Endothelial cell of umbilical vein (primary cell): Measurements from ENCODE around the gene GADD45GIP1. TPM values are rescaled to one million over a fixed set of nuclear protein-coding genes. Genes with fewer than 3 reads are reported as not detected.

Experiments
- BruUV-seq: library from RNA; stranded (reverse); fragments of 400-500 nt; replicated peaks from 2 replicates; lab custom pipeline; 2021; lab: Mats Ljungman, UMichigan
- CTCF ChIA-PET: fragments of 300-600, 350-600 bp; sonication (Branson Sonifier 250); formaldehyde crosslinking; loops from one replicate; lab custom pipeline; 2021; ENCODE audit warnings: antibody characterized with exemption, inconsistent platforms; lab: Charles Lee
- POLR2A ChIA-PET: fragments of 300-600, 350-600 bp; sonication (Branson Sonifier 250); formaldehyde crosslinking; loops from one replicate; lab custom pipeline; 2021; ENCODE audit warnings: antibody characterized with exemption, inconsistent platforms; lab: Charles Lee
- DNase-seq: peaks from one replicate; pipeline ENCODE4 v3.0.0-alpha.2; 2011; ENCODE audit warnings: low read depth, low spot score
- FAIRE-seq: peaks from 2 replicates; lab custom pipeline; 2011; peaks lifted over from hg19 to GRCh38; lab: Jason Lieb, UNC
- H2AFZ ChIP-seq: 2 replicates; pipeline ENCODE4 v1.6.0; 2012; ENCODE audit warnings: low read depth, low read length, control low read depth, inconsistent platforms
- H3K27ac ChIP-seq: 2 replicates; pipeline ENCODE4 v1.5.1; 2011; ENCODE audit warnings: low read depth, mild to moderate bottlenecking, control low read depth, low read length, moderate library complexity; ENCODE audit not compliant: insufficient read depth
- H3K27me3 ChIP-seq, 2 experiments: 2 replicates each; pipeline versions ENCODE4 v1.6.0 to v1.6.1; 2011; ENCODE audit warnings: low read length in 2 of 2, mixed read lengths in 1 of 2; ENCODE audit not compliant: control insufficient read depth in 2 of 2, insufficient read depth in 2 of 2
- H3K36me3 ChIP-seq, 2 experiments: 2 replicates in 1 of 2; 3 replicates in 1 of 2; pipeline ENCODE4 v1.5.1; 2011; ENCODE audit warnings: low read length in 2 of 2, mild to moderate bottlenecking in 1 of 2, moderate library complexity in 1 of 2; ENCODE audit not compliant: control insufficient read depth in 2 of 2, insufficient read depth in 2 of 2; ENCODE audit errors: extremely low read depth in 1 of 2
- H3K4me1 ChIP-seq: 3 replicates; pipeline ENCODE4 v1.5.1; 2011; ENCODE audit warnings: mild to moderate bottlenecking, low read length; ENCODE audit not compliant: control insufficient read depth, insufficient read depth; ENCODE audit errors: extremely low read depth
- H3K4me2 ChIP-seq: 2 replicates; pipeline ENCODE4 v1.6.1; 2011; ENCODE audit warnings: low read length, control low read depth, mixed read lengths; ENCODE audit not compliant: insufficient read depth
- H3K4me3 ChIP-seq, 3 experiments: fragments of 200-600 bp in 1 of 3; sonication (generic), shearing (Covaris generic) in 1 of 3; replicated peaks in 1 of 3; 2 replicates each; pipeline ENCODE4 v1.5.1; 2011 to 2016; ENCODE audit warnings: control low read depth in 3 of 3, low read length in 3 of 3, mild to moderate bottlenecking in 2 of 3, inconsistent platforms in 1 of 3, low read depth in 1 of 3, moderate library complexity in 1 of 3; ENCODE audit not compliant: insufficient read depth in 1 of 3
- H3K79me2 ChIP-seq: 2 replicates; pipeline ENCODE4 v1.6.0; 2012; ENCODE audit warnings: low read length, inconsistent platforms; ENCODE audit not compliant: control insufficient read depth, insufficient read depth
- H3K9ac ChIP-seq: replicated peaks from 2 replicates; pipeline ENCODE3; 2011; ENCODE audit warnings: low read length, control low read depth; ENCODE audit not compliant: insufficient read depth; ENCODE audit errors: extremely low read depth
- H3K9me1 ChIP-seq: replicated peaks from 3 replicates; pipeline ENCODE4 v1.6.0; 2011; ENCODE audit warnings: mild to moderate bottlenecking, low read length; ENCODE audit not compliant: control insufficient read depth, insufficient read depth; ENCODE audit errors: extremely low read depth
- H3K9me3 ChIP-seq: replicated peaks from 2 replicates; pipeline ENCODE4 v1.5.1; 2012; ENCODE audit warnings: low read length, inconsistent platforms; ENCODE audit not compliant: control insufficient read depth, insufficient read depth
- H4K20me1 ChIP-seq: replicated peaks from 2 replicates; pipeline ENCODE3; 2011; ENCODE audit warnings: mild to moderate bottlenecking, low read length; ENCODE audit not compliant: control insufficient read depth, insufficient read depth; ENCODE audit errors: extremely low read depth
- EZH2 ChIP-seq: IDR thresholded peaks from 2 replicates; pipeline ENCODE4 v1.6.1; 2012; ENCODE audit warnings: borderline replicate concordance, low read depth, mild to moderate bottlenecking, moderate library complexity, low read length, inconsistent platforms; ENCODE audit not compliant: severe bottlenecking
- FOS ChIP-seq: IDR thresholded peaks from 2 replicates; pipeline ENCODE4 v1.6.1; 2011; ENCODE audit warnings: mild to moderate bottlenecking, low read length, moderate library complexity, borderline replicate concordance; ENCODE audit not compliant: insufficient read depth
- GATA2 ChIP-seq: IDR thresholded peaks from 2 replicates; pipeline ENCODE4 v1.7.0; 2011; ENCODE audit warnings: low read depth, mild to moderate bottlenecking, moderate library complexity, mixed read lengths, low read length; ENCODE audit not compliant: insufficient read length, insufficient read depth
- JUN ChIP-seq: IDR thresholded peaks from 2 replicates; pipeline ENCODE4 v1.6.1; 2011; ENCODE audit warnings: borderline replicate concordance, low read depth; ENCODE audit not compliant: insufficient read length, insufficient read depth
- MYC ChIP-seq: IDR thresholded peaks from one replicate; pipeline ENCODE4 v1.6.1; 2011; ENCODE audit warnings: mild to moderate bottlenecking, low read depth, low read length
- POLR2A ChIP-seq: IDR thresholded peaks from 2 replicates; pipeline ENCODE4 v1.6.1; 2012; ENCODE audit warnings: low read depth, mild to moderate bottlenecking, control low read depth, low read length
- POLR2AphosphoS5 ChIP-seq: IDR thresholded peaks from 2 replicates; pipeline ENCODE4 v1.6.1; 2012; ENCODE audit warnings: low read depth, mild to moderate bottlenecking, control low read depth, low read length, moderate library complexity; ENCODE audit not compliant: insufficient read depth
- dilution Hi-C: fragments of 300-500 bp; cut with MboI; formaldehyde crosslinking; loops from one replicate; pipeline ENCODE4 v1.15.0; 2019; ENCODE audit warnings: low sequenced_read_pairs; ENCODE audit not compliant: extremely low pct_ligation_motif_present
- intact Hi-C: fragments of 100-400 bp; cut with micrococcal nuclease; formaldehyde crosslinking; loops from one replicate; pipeline ENCODE4 v1.10.0; 2022
- microRNA-seq: library from miRNA; unstranded; fragments of <30 nt; microRNA quantifications from one replicate; pipeline ENCODE4 v1.2.0, GENCODE V29; 2021; ENCODE audit warnings: borderline number of aligned reads, borderline replicate concordance
- polyA plus RNA-seq, 4 experiments: library from polyadenylated mRNA; depleted of rRNA in 3 of 4; stranded (reverse) in 3 of 4; unstranded in 1 of 4; fragments of >200 nt; gene quantifications; 2 replicates each; pipeline versions ENCODE4 v1.2.1 to v1.2.3, GENCODE V29; 2011 to 2012; ENCODE audit warnings: missing spikeins in 1 of 4
- small RNA-seq: library from RNA; depleted of rRNA; stranded (forward); fragments of <200 nt; gene quantifications from one replicate; pipeline ENCODE3, GENCODE V24; 2012; ENCODE audit warnings: low replicate concordance, low read depth; ENCODE audit not compliant: insufficient read depth, insufficient read length
- total RNA-seq: library from RNA; stranded (reverse); gene quantifications from 2 replicates; pipeline ENCODE4 v1.2.3, GENCODE V29; 2021
- TF ChIP-seq, protein P1 (sequence below), 2 donors: IDR thresholded peaks; 1 replicate in 1 of 2; 2 replicates in 1 of 2; pipeline ENCODE4 v1.5.1; 2011; ENCODE audit warnings: low read length in 2 of 2, mild to moderate bottlenecking in 2 of 2, moderate library complexity in 2 of 2, control low read depth in 1 of 2, inconsistent platforms in 1 of 2, low read depth in 1 of 2; ENCODE audit not compliant: insufficient read depth in 1 of 2; ENCODE audit errors: extremely low read depth in 1 of 2
- TF ChIP-seq, protein P2 (sequence below): IDR thresholded peaks from 2 replicates; pipeline ENCODE4 v1.6.1; 2011; ENCODE audit not compliant: insufficient read depth, insufficient read length

GADD45GIP1 gene
- total and polyA plus RNA-seq, 2 donors (not counting 3 experiments of a cell fraction or from before 2014, with no cell fraction given): 32.8 to 38.3 TPM

GRCh38 chr19:12907166-12907565, 49.9 kb downstream of the GADD45GIP1 start:
- H3K4me1 ChIP-seq: no peaks in the 10 kb centered on the region
- dilution Hi-C loops (no loop called here), intact Hi-C loops (no loop called here)
- ChIA-PET CTCF (interaction anchor here (1.3 to 1.7 kb wide), 2 partner anchors 9 to 59 kb away, joined by 4 read pairs; no protein-coding TSS in a partner anchor), POLR2A (no interaction called here)
- H3K9me3 ChIP-seq: no peaks in the 10 kb centered on the region
- H4K20me1 ChIP-seq: no peaks in the 10 kb centered on the region
- BruUV-seq: no TSS peak
- no peaks in the 10 kb centered on the region for H3K9me1 ChIP-seq
- no peaks in the 10 kb centered on the region for H3K36me3 ChIP-seq
- no peaks in the 10 kb centered on the region for H3K79me2 ChIP-seq
- no peak overlapping the region for H3K4me3 ChIP-seq
- H2AFZ ChIP-seq: no peak overlapping the region
- H3K27me3 ChIP-seq: no peaks in the 10 kb centered on the region
- no peak overlapping the region for H3K9ac ChIP-seq
- H3K27ac ChIP-seq: no peak overlapping the region
- FAIRE-seq (no peak), DNase-seq (no peak)
- TF ChIP-seq POLR2AphosphoS5 (no peak), GATA2 (no peak), MYC (no peak), POLR2A (no peak), EZH2 (no peak), FOS (no peak), JUN (no peak)
- TF ChIP-seq, protein P1, sequence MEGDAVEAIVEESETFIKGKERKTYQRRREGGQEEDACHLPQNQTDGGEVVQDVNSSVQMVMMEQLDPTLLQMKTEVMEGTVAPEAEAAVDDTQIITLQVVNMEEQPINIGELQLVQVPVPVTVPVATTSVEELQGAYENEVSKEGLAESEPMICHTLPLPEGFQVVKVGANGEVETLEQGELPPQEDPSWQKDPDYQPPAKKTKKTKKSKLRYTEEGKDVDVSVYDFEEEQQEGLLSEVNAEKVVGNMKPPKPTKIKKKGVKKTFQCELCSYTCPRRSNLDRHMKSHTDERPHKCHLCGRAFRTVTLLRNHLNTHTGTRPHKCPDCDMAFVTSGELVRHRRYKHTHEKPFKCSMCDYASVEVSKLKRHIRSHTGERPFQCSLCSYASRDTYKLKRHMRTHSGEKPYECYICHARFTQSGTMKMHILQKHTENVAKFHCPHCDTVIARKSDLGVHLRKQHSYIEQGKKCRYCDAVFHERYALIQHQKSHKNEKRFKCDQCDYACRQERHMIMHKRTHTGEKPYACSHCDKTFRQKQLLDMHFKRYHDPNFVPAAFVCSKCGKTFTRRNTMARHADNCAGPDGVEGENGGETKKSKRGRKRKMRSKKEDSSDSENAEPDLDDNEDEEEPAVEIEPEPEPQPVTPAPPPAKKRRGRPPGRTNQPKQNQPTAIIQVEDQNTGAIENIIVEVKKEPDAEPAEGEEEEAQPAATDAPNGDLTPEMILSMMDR (IDR thresholded peaks at IDR 0.05; ENCODE audit: extremely low read depth in 1 of 2, insufficient read depth in 1 of 2, low read depth in 1 of 2, low read length in 2 of 2): no peak
- TF ChIP-seq, protein P2, sequence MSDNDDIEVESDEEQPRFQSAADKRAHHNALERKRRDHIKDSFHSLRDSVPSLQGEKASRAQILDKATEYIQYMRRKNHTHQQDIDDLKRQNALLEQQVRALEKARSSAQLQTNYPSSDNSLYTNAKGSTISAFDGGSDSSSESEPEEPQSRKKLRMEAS: no peak
- H3K4me2 ChIP-seq: no peak overlapping the region

Small RNA genes within 50 kb of the gene (microRNA-seq; reads per million reads assigned to microRNA genes)
- gene MIR5695 (not detected), gene MIR6515 (2.3 reads per million)

Small RNA genes within 50 kb of the gene (small RNA-seq; reads per million reads assigned to genes)
- gene MIR5695: not detected
- gene MIR6515: not detected

Other genes starting within 250 kb of the GADD45GIP1 start
- gene TNPO2, start 233.3 kb downstream of the GADD45GIP1 start, total RNA-seq: 84.6 and 94.5 TPM in 2 replicates
- 98.8 and 104 TPM in 2 replicates for gene TNPO2, start 233.3 kb downstream of the GADD45GIP1 start, polyA plus RNA-seq
- 208 and 213 TPM in 2 replicates for gene TRIR, start 222.5 kb downstream of the GADD45GIP1 start, total RNA-seq
- 240 and 263 TPM in 2 replicates for gene TRIR, start 222.5 kb downstream of the GADD45GIP1 start, polyA plus RNA-seq
- gene GET3, start 219.7 kb downstream of the GADD45GIP1 start, total RNA-seq: 74.8 and 77.0 TPM in 2 replicates
- gene GET3, start 219.7 kb downstream of the GADD45GIP1 start, polyA plus RNA-seq: 197 and 217 TPM in 2 replicates
- gene BEST2, start 205.4 kb downstream of the GADD45GIP1 start, total RNA-seq: not detected in 2 replicates
- gene BEST2, start 205.4 kb downstream of the GADD45GIP1 start, polyA plus RNA-seq: not detected in 2 replicates
- gene HOOK2, start 181.7 kb downstream of the GADD45GIP1 start, total RNA-seq: 17.3 and 20.0 TPM in 2 replicates
- gene HOOK2, start 181.7 kb downstream of the GADD45GIP1 start, polyA plus RNA-seq: 7.6 and 8.0 TPM in 2 replicates
- gene JUNB, start 165.7 kb downstream of the GADD45GIP1 start, total RNA-seq: 22.8 and 31.6 TPM in 2 replicates
- 72.9 and 74.4 TPM in 2 replicates for gene JUNB, start 165.7 kb downstream of the GADD45GIP1 start, polyA plus RNA-seq
- 247 and 255 TPM in 2 replicates for gene PRDX2, start 155.4 kb downstream of the GADD45GIP1 start, total RNA-seq
- 490 and 492 TPM in 2 replicates for gene PRDX2, start 155.4 kb downstream of the GADD45GIP1 start, polyA plus RNA-seq
- gene THSD8, start 155.2 kb downstream of the GADD45GIP1 start, total RNA-seq: 13.2 and 15.9 TPM in 2 replicates
- gene THSD8, start 155.2 kb downstream of the GADD45GIP1 start, polyA plus RNA-seq: 2.6 TPM in 1 of 2 replicates, not detected in the other
- 25.6 and 28.5 TPM in 2 replicates for gene RNASEH2A, start 150.6 kb downstream of the GADD45GIP1 start, total RNA-seq
- 36.7 and 45.4 TPM in 2 replicates for gene RNASEH2A, start 150.6 kb downstream of the GADD45GIP1 start, polyA plus RNA-seq
- gene RTBDN, start 122.6 kb downstream of the GADD45GIP1 start, total RNA-seq: not detected in 2 replicates
- not detected in 2 replicates for gene RTBDN, start 122.6 kb downstream of the GADD45GIP1 start, polyA plus RNA-seq
- 0.13 and 0.69 TPM in 2 replicates for gene MAST1, start 118.7 kb downstream of the GADD45GIP1 start, total RNA-seq
- gene MAST1, start 118.7 kb downstream of the GADD45GIP1 start, polyA plus RNA-seq: 0.16 and 0.46 TPM in 2 replicates
- gene DNASE2, start 75.8 kb downstream of the GADD45GIP1 start, total RNA-seq: 31.3 and 34.8 TPM in 2 replicates
- 51.9 and 60.6 TPM in 2 replicates for gene DNASE2, start 75.8 kb downstream of the GADD45GIP1 start, polyA plus RNA-seq
- gene KLF1, start 70.0 kb downstream of the GADD45GIP1 start, total RNA-seq: not detected in 2 replicates
- gene KLF1, start 70.0 kb downstream of the GADD45GIP1 start, polyA plus RNA-seq: not detected in 2 replicates
- 27.1 and 27.3 TPM in 2 replicates for gene GCDH, start 66.1 kb downstream of the GADD45GIP1 start, total RNA-seq
- gene GCDH, start 66.1 kb downstream of the GADD45GIP1 start, polyA plus RNA-seq: 35.8 and 39.8 TPM in 2 replicates
- gene SYCE2, start 37.9 kb downstream of the GADD45GIP1 start, total RNA-seq: 0.27 TPM in 1 of 2 replicates, not detected in the other
- gene SYCE2, start 37.9 kb downstream of the GADD45GIP1 start, polyA plus RNA-seq: 0.16 and 0.25 TPM in 2 replicates
- 71.4 and 77.4 TPM in 2 replicates for gene FARSA, start 23.5 kb downstream of the GADD45GIP1 start, total RNA-seq
- 51.8 and 55.3 TPM in 2 replicates for gene FARSA, start 23.5 kb downstream of the GADD45GIP1 start, polyA plus RNA-seq
- gene CALR, start 18.6 kb downstream of the GADD45GIP1 start, total RNA-seq: 1,614 and 1,636 TPM in 2 replicates
- 1,135 and 1,206 TPM in 2 replicates for gene CALR, start 18.6 kb downstream of the GADD45GIP1 start, polyA plus RNA-seq
- 96.7 and 102 TPM in 2 replicates for gene RAD23A, start 11.4 kb downstream of the GADD45GIP1 start, total RNA-seq
- 66.9 and 71.2 TPM in 2 replicates for gene RAD23A, start 11.4 kb downstream of the GADD45GIP1 start, polyA plus RNA-seq
- gene DAND5, start 12.4 kb upstream of the GADD45GIP1 start, total RNA-seq: 0.20 and 0.28 TPM in 2 replicates
- 0.06 TPM in 2 replicates for gene DAND5, start 12.4 kb upstream of the GADD45GIP1 start, polyA plus RNA-seq
- 18.7 and 37.7 TPM in 2 replicates for gene NFIX, start 38.3 kb upstream of the GADD45GIP1 start, total RNA-seq
- 8.7 and 9.8 TPM in 2 replicates for gene NFIX, start 38.3 kb upstream of the GADD45GIP1 start, polyA plus RNA-seq
- gene LYL1, start 145.6 kb upstream of the GADD45GIP1 start, total RNA-seq: 74.4 and 91.5 TPM in 2 replicates
- 87.3 and 141 TPM in 2 replicates for gene LYL1, start 145.6 kb upstream of the GADD45GIP1 start, polyA plus RNA-seq
- 42.2 and 53.0 TPM in 2 replicates for gene TRMT1, start 159.5 kb upstream of the GADD45GIP1 start, total RNA-seq
- 46.3 and 60.5 TPM in 2 replicates for gene TRMT1, start 159.5 kb upstream of the GADD45GIP1 start, polyA plus RNA-seq
- 95.4 and 97.6 TPM in 2 replicates for gene NACC1, start 161.0 kb upstream of the GADD45GIP1 start, total RNA-seq
- 120 and 198 TPM in 2 replicates for gene NACC1, start 161.0 kb upstream of the GADD45GIP1 start, polyA plus RNA-seq
- 63.1 and 67.9 TPM in 2 replicates for gene STX10, start 193.2 kb upstream of the GADD45GIP1 start, total RNA-seq
- 89.6 and 91.6 TPM in 2 replicates for gene STX10, start 193.2 kb upstream of the GADD45GIP1 start, polyA plus RNA-seq
- gene IER2, start 193.2 kb upstream of the GADD45GIP1 start, total RNA-seq: 81.6 and 97.0 TPM in 2 replicates
- 55.2 and 60.6 TPM in 2 replicates for gene IER2, start 193.2 kb upstream of the GADD45GIP1 start, polyA plus RNA-seq